ENCODE measurements around the gene OR2A25. TPM values are rescaled to one million over a fixed set of nuclear protein-coding genes. Genes with fewer than 3 reads are reported as not detected.
"Not testable (repeated sequence)": the region's sequence is repeated elsewhere in the genome, so short reads cannot be mapped to it uniquely, and the experiment has no call there.

The OR2A25 gene, protein sequence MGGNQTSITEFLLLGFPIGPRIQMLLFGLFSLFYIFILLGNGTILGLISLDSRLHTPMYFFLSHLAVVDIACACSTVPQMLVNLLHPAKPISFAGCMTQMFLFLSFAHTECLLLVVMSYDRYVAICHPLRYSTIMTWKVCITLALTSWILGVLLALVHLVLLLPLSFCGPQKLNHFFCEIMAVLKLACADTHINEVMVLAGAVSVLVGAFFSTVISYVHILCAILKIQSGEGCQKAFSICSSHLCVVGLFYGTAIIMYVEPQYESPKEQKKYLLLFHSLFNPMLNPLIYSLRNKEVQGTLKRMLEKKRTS
- not detected for total RNA-seq

DNA sequence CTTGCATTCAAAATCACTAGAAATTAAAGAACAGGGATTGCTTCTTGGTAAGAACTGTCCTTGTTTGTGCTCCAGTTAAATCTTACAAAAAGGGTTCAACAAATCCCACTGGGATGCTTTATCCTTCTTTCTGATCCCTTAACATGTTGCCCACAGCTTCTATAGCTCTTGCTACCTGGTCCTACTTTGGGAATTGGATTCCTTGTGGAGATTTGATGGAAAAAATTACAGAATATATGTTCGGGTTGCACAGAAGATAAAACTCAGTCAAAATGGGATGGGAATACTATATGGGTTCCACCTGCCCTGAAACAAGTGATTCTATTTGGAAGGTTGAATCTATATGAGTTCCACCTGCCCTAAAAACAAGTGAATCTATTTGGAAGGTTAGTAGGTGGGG lies at the start of gene OR2A25:
Gene OR2A25, plus strand, starts transcription at position 301 of the 400 bp plus-strand sequence. CDS start 4,409 bp downstream, outside the sequence.
- DNase-seq (ENCODE audit: low spot score), result no peak

DNA sequence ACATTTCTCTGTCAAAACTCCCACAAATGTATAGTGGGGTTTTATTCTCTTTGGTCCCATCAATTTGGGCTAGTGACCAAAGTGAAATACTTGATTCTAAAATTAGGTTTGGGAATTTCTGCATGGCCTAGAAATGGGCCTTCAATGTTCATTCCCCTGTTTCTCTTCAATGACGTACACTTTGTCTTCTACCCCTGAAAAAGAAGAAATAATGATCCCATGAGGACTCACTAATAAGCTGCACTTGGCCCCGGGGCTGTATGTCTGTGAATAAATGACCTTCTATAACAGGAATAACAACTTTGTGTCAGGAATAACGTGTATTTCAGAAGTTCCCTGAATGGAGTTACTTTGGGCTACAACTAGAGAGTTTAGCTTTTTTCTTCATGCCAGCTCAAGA lies 49.3 kb upstream of the OR2A25 start:
- DNase-seq (ENCODE audit: low spot score), result no peak

DNA sequence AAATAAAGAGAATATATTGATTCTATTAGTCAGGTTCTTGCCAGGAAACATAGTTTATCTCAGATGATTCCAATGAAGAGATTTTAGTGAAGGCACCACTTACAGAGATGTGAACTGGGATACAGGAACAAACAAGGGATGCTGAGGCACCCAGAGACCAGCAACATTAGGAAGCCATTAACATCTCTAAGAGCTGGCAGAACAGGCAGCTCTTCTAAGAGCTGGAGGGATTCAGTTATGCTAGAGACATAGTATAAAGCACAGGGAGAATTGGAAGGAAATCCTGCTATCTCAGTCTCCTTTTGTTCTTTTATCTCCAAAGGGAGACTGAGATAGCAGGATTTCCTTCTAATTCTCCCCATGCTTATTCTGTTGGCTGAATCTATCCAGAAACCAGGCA lies 47.4 kb upstream of the OR2A25 start:
- DNase-seq (ENCODE audit: low spot score), result no peak

DNA sequence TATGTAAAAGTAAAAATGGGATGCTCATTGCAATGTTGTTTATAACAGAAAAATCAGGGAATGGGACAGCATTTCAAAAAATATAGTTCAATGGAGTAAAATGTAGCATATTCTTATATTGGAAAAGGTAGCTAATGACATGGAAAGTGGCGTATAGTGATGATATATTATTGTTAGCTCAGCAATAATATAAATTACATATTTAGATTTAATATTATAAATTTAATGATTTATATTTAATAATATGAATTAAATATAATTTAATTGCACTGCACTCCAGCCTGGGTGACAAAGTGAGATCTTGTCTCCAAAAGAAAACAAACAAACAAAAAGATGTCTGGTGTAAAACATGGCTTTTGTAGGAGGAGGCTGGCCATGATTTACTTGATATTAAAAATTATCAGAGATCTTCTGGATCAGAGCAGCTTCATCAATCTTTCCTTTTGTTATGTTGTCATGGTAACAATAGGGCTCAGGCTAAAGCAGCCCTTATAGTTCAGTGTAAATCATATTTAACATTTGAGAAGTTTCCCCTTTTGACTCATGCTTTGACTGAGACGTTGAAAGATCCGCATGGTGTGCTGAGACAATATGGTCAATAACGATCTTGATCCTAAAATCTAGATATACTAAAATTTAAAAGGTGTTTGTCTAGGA lies 46.3 kb upstream of the OR2A25 start:
- no peak for DNase-seq (ENCODE audit: low spot score)

DNA sequence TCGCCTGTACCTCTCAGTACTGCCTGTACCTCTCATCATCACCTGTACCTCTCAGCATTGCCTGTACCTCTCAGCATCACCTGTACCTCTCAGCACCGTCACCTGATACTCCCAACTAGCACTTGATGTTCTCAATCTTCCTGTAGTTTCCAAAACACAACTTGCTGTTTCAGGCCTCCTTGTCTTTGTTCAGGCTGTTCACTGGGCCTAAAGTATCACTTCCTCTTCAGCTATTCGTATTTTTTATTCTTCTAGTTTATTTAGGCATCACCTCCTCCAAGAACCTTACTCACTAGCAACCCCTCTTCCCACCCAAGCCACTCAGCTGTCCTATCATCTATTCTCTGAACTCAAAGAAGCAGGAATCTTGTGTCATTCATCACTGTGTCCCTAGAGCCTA lies 45.4 kb upstream of the OR2A25 start:
- no peak for DNase-seq (ENCODE audit: low spot score)

DNA sequence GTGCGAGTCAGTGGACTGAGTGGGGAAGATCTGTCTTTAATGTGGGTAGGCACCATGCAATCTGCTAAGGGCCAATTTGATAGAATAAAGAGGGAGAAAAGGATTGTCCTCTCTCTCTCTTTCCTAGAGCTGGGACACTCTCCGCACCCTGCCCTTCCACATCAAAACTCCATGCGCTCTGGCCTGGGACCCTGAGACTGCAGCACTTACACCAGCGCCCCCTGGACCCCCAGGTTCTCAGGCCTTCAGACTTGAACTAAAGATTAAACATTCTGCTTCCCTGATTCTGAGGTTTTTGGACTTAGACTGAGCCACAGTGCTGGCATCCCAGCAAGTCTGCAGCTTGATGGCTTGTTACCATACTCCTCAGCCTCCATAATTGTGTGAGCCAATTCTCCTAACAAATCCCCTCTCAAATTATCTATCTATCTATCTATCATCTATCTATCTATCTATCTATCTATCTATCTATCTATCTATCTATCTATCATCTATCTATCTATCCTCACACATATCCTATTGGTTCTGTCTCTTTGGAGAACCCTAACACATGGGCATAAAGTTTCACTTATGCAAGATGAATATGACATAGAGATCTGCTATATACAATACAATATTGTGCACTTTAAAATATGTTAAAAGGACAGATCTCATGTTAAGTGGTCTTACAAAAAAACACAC lies 43.3 kb upstream of the OR2A25 start:
- no peak for DNase-seq (ENCODE audit: low spot score)

DNA sequence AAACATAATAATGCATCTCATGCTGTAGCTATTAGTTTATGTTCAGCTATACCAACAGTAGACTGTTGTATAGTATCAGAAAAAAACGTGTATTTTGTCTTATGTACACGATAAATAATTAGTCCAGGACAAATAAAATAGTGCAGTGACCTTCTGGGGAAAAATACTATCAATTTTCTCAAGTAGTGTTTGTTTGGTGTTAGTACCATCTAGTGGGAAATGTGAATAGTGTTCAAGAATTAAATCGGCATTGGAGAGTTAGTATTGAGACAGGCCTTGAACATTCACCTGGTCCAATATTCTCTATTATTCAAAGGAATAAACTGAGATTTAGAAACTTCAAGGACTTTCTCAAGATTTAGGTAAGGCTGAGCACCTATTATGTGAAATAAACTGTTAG lies 42.5 kb upstream of the OR2A25 start:
- no peak for DNase-seq (ENCODE audit: low spot score)

DNA sequence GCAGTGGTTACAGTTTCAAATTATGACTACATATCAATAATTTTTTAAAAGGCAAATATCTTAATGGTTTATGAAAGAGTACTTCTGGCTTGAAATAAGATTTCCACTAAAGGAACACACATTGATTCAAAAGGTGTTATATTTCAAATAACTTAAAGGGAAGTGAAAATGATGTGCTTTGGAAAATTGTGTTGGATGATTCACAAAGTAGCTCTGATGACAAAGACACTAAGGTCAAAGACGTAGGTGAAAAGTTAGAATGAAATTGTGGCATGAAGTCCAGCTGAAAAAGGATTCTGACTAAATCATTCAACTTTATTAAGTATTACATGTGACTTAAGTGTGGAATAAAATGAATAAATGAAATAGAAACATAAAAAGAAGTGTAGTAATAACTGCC lies 41.6 kb upstream of the OR2A25 start:
- DNase-seq (ENCODE audit: low spot score), result no peak

DNA sequence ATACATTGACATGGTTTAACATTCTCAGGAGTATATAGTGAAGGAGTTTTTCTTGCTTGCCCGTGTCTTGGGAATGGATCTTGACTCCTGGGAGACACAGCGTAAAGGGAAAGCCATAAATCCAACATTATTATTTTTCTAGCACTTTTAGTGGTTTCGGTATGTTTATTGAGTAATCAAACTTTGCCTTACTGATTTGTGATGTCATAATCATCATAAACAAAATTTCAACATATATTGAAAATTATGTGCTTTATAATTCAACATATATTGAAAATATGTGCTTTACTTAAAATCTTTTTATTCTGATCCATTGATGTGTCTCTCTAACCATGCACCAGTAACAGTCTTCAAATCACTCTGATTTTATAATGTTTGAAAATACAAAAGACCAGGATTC lies 41.1 kb upstream of the OR2A25 start:
- no peak for DNase-seq (ENCODE audit: low spot score)

DNA sequence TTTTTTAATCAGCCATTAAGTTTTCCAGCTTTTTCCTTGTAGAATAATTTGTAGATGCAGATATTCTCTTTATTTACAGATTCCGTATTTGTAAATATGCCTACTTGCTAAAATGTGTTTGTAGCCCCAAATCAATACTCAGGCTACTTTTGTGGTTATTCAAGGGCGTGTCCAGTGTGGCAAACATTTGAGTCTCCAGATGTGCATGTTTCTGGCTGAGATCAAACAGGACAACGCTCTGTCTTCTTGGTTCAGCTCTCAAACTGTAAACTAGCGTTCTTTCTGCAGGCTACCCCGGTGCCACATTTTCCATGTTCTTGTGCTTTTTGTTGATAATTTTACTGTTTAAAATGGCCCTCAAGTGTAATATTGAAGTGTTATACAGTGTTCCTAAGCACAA lies 37.1 kb upstream of the OR2A25 start:
- no peak for DNase-seq (ENCODE audit: low spot score)

DNA sequence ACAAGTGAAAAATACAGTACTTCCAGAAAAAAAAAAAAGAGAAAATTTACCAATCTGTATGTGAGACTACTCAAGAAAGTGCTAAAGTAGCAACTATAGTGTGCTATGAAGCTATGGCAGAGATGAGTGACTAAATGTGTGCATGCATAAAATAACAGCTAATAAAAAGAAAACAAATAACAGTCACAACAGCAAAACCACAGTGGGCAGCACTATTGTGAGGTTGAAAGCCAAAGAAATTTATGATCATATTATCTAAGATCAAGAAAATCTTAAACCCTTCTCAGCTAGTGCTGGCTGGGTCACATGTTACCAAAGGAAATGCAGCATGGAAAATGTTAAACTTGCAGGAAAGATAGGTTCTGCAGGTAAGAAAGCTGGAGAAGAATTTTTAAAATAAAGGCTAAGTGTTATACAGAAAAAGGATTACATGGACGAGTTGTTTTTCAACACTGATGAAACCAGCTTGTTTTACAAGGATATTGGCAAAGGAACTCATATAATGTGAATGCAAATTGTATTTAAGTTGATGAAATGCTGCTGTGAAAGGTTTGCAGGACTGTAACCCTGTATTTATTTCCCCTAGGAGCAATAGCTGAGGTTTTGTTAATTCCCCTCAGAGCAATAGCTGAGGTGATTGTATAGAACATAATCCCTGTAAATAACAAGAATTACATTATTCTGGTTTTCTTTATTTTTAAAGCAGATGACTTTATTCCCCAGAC lies 36.5 kb upstream of the OR2A25 start:
- no peak for DNase-seq (ENCODE audit: low spot score)

DNA sequence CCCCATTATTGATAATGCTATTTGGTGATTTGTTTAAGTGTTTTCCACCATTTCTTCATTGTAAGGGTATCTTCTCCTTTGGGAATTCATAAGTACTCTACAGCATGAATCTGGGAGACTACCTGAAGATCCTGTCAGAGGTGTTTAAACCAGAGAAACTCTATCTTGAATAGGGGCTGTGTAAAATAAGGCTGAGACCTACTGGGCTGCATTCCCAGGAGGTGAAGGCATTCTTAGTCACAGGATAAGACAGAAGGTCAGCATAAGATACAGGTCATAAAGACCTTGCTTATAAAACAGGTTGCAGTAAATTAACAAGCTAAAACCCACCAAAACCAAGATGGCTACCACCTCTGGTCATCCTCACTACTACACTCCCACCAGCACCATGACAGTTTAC lies 34.2 kb upstream of the OR2A25 start:
- no peak for DNase-seq (ENCODE audit: low spot score)

DNA sequence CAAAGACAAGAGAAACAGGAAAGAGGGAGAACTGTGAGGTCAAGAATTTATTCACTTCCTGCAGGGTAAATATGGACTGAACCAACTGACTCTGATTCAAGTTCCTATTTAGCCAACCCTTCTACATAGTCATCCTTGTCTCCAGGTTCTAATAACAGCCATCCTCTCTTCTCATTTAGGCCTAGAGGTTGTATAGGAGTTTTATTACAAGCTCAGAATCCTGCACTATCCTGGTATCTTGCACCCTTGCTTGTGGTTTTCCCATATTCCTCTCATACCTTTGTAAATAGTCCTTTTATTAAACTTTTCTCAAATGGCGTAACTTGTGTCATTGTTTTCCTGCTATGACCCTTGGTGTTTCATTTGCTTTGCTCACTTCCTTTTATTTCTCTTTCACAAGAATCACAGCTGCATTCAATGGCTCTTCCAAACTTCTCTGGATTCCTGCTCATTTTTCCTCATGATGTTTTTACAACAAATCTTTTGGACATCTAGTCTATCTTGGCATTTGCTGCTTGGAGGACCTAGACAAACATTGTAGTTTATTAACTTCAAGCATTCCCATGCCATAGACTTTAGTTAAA lies 33.2 kb upstream of the OR2A25 start:
- no peak for DNase-seq (ENCODE audit: low spot score)

DNA sequence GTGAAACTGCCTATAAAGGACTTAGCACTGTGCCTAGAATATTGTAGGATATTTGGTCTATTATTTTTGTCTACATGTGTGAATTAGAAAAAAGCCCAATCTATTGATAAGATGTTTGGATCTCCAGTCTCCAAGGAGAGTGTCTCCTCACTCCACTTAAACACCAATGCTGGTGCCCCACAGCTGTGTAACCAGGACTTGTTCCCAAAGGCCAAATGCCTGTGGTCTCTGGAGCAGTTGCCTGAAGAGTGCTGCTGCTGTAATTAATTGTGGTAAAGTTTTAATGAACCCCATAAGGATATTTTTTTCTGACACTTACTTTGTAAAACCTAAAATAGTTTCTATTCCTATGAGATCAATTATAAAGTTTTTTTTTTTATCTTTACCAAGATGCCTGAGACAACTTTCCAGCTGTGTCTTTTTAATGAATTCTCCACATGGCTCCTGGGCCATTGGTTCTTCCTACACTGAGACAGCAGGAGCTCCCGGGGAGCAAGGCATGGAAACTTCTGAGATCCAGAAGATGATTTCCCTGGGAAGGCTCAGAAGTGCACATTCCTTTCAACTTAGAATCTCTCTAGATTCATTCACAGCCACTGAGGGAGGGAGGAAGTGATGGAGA lies 32.1 kb upstream of the OR2A25 start:
- no peak for DNase-seq (ENCODE audit: low spot score)

DNA sequence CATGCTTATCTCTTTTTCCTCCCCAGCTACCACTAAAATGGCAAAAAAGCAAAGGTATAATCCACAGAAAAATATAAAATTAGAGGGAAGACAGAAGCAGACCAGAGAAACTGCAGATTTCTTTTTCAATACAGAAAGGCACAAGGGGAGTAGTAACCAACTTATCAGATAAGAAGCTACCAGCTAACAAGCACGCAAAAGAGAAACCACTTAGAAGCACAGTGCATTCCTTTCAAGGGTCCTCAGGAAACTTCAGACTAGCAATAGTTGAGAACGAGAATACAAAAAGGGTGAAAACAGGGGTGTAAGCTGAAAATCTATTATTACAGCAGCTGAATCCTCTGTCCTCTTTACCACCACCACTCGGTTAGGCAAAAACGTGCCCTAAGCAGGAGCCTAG lies 30.7 kb upstream of the OR2A25 start:
- no peak for DNase-seq (ENCODE audit: low spot score)

DNA sequence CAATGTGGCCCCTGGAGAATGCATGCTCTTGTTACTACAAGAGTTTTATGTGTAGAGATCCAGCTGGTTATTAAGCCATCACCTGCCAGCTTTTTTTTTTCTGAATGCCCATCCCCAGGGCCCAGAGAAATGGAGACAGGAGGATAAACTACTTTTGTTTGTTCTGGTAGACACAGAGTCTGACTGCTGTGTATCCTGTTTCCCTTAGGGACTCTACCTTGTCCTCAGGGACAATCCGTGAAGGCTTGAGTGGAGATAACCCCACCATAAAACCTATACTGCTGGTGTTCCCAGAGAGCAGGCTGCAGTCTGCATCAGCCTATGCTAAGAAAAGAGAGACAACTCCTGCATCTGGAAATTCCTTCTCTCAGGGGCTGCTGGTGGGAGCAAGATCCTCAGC lies 21.0 kb upstream of the OR2A25 start, which contains the start of gene OR2A5:
Gene OR2A5, plus strand, starts transcription at position 301 of the 400 bp plus-strand sequence. CDS start 1,454 bp downstream, outside the sequence.
- no peak for DNase-seq (ENCODE audit: low spot score)

DNA sequence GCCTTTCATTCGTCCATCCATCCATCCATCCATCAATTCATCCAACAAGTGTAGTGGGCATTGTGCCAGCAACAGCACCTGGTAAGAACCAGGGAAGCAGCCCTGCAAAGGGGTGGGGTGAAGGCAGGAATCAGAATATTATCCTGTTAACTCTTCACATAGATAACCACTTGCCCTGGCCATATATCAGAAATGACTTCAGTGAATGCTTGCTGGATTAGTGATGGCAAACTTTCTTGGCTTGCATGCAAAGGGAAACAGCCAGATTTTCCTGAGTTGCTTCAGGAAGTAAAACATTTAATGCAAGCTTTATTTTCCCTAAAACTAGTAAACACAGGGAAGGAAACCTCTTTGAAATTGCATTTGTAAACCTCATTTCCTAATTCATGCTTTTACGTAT lies 20.1 kb upstream of the OR2A25 start:
- no peak for DNase-seq (ENCODE audit: low spot score)

DNA sequence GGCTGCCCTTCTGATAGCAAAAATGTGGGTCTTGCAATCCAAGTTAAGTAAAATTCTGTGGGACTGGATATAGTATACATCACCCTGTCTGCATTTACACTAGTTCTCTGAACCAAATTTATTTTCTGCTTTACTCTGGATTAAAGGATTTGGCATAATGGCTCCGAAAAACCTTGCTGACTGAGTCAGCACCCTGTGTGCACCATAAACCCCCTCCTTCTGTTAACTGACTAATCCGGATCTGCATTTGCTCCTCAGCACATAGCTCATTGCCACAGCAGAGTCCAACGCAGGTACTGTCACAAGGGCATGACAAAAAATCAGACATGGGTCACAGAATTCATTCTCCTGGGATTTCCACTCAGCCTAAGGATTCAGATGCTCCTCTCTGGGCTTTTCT lies 19.5 kb upstream of the OR2A25 start:
- no peak for DNase-seq (ENCODE audit: low spot score)

DNA sequence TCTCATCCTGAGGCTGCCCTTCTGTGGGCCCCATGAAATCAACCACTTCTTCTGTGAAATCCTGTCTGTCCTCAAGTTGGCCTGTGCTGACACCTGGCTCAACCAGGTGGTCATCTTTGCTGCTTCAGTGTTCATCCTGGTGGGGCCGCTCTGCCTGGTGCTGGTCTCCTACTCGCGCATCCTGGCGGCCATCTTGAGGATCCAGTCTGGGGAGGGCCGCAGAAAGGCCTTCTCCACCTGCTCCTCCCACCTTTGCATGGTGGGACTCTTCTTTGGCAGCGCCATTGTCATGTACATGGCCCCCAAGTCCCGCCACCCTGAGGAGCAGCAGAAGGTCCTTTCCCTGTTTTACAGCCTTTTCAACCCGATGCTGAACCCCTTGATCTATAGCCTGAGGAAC lies 18.7 kb upstream of the OR2A25 start:
- DNase-seq (ENCODE audit: low spot score), result not testable (repeated sequence)

DNA sequence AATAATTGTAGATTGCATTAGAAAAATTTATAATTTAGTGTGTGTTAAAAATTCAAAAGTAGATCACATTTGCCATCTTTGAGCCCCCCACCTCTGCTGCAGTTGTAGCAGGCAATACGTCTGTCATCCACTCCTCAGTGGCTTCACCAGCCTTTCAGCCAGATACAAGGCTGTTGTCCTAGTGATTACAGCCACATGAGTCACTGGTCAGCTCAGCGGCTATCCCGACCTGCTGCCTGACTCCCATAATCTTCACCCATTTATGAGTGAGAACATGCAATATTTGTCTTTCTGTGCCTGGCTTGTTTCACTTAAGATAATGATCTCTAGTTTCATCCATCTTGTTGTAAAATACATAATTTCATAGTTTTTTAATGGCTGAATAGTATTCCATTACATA lies 11.7 kb upstream of the OR2A25 start:
- DNase-seq (ENCODE audit: low spot score), result no peak

DNA sequence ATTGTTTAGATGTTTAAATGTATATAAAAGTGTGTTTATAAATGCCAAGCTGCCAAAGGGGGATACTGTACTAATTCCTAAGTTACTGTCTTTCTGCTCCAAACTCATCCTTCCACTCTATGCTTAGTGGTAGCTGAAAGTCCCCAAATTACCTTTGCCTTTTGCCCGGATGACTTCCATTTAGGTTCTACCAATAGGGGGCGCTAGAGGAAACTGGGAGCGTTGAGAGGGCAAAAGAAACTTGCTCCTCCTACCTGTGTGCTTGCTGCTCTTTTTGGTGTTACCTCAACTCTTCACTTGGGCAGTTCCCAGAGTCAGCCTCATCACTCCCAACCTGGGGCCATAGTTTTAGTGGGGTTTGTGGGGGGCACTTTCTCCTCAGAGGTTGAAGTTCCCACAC lies 5.9 kb upstream of the OR2A25 start:
- no peak for DNase-seq (ENCODE audit: low spot score)

All from ureter (tissue), 1 donor.